Effector memory CD4-positive, alpha-beta T cell (primary cell): ENCODE measurements around the gene CD37.
A peak's percentile ranks its signal among the peaks of the same experiment; 100 is the strongest.
"Not testable (repeated sequence)": the region's sequence is repeated elsewhere in the genome, so short reads cannot be mapped to it uniquely, and the experiment has no call there.

Experiments used
- DNase-seq, 3 donors: peaks; one replicate each; pipeline ENCODE4 v3.0.0-alpha.2; 2020
- H3K27ac ChIP-seq: 2 replicates; pipeline ENCODE4 v1.7.0; 2013; ENCODE audit warnings: mild to moderate bottlenecking, low read length, moderate library complexity; ENCODE audit not compliant: insufficient read depth, poor library complexity, severe bottlenecking
- H3K27me3 ChIP-seq: replicated peaks from 2 replicates; pipeline ENCODE4 v1.7.0; 2013; ENCODE audit warnings: mild to moderate bottlenecking, low read length; ENCODE audit not compliant: insufficient read depth, control insufficient read depth, poor library complexity, severe bottlenecking
- H3K36me3 ChIP-seq: 2 replicates; pipeline ENCODE4 v1.7.0; 2013; ENCODE audit warnings: mild to moderate bottlenecking, low read length, moderate library complexity; ENCODE audit not compliant: control insufficient read depth, insufficient read depth
- H3K4me1 ChIP-seq: 2 replicates; pipeline ENCODE4 v1.7.0; 2013; ENCODE audit warnings: low read length, mild to moderate bottlenecking; ENCODE audit not compliant: control insufficient read depth, insufficient read depth, poor library complexity, severe bottlenecking
- H3K4me3 ChIP-seq: 2 replicates; pipeline ENCODE4 v1.7.0; 2013; ENCODE audit warnings: low read length, low read depth, mild to moderate bottlenecking; ENCODE audit not compliant: insufficient read depth, poor library complexity, severe bottlenecking
- H3K9me3 ChIP-seq: 2 replicates; pipeline ENCODE4 v1.7.0; 2013; ENCODE audit warnings: mild to moderate bottlenecking, low read length, moderate library complexity; ENCODE audit not compliant: control insufficient read depth
- total RNA-seq, 3 donors: gene quantifications; one replicate each; lab custom pipeline; 2026; lab: John Stamatoyannopoulos, UW

The CD37 gene, protein sequence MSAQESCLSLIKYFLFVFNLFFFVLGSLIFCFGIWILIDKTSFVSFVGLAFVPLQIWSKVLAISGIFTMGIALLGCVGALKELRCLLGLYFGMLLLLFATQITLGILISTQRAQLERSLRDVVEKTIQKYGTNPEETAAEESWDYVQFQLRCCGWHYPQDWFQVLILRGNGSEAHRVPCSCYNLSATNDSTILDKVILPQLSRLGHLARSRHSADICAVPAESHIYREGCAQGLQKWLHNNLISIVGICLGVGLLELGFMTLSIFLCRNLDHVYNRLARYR
- total RNA-seq = 110 to 146 (median 129) reads per million in 3 donors

DNA sequence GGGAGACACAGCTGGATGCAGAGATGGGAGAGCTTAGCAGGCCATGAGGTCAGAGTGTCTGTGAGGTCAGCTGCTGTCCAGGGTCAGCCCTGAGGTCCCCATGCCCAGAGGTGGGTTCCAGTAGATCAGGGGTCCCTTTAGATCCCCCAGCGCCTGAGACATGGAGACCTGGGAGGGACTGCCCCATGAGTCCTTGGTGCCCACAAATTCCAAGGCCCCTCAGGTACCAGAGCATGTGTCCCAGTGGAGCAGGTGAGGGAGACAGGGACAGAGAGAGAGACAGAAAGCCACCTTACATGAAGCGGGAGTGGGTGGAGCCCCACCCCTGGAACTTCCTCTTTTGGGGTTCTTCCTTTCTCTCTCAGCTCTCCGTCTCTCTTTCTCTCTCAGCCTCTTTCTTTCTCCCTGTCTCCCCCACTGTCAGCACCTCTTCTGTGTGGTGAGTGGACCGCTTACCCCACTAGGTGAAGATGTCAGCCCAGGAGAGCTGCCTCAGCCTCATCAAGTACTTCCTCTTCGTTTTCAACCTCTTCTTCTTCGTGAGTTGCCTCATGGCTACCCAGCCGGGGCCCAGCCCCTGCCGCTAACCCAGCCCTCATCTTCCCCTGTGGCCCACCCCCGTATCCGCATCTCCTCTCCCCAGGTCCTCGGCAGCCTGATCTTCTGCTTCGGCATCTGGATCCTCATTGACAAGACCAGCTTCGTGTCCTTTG, at the start of gene CD37:
TSS of gene CD37 (plus strand) at position 336 of the 713 bp plus-strand sequence. CDS start at position 471, 135 bp downstream.
- Histone ChIP-seq H3K4me1 (peaks cover 43% of the 10 kb centered on the region), H3K27ac (peak within 1 kb of the TSS; percentile 75), H3K4me3 (peak within 1 kb of the TSS; percentile 63), H3K9me3 (no peaks in the 10 kb centered on the region), H3K27me3 (no peaks in the 10 kb centered on the region), H3K36me3 (peaks cover 28% of the 10 kb centered on the region)
- peak in 2 of 3 donors; percentile 19 to 33 for DNase-seq

DNA sequence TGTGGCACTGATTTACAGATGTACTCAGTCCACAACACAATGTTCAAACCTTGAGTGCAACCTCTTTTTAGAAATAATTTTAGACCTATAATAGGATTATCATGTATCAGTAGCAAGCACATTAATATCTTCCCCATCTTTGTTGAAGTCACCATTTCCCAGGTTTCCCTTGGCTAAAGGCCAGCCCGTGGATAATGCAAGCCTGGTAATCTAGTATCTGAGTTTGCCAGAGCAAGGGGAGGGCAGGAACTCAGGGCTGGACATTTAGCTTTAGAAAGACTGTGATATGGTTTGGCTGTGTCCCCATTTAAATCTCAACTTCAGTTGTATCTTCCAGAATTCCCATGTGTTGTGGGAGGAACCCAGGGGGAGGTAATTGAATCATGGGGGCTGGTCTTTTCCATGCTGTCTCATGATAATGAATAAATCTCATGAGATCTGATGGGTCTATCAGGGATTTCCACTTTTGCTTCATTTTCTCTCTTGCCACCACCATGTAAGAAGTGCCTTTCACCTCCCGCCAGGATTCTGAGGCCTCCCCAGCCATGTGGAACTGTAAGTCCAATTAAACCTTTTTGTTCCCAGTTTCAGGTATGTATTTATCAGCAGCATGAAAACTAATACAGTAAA, 48.0 kb upstream of the CD37 start:
- H3K4me3 ChIP-seq = no peak overlapping the region
- no peak for DNase-seq

DNA sequence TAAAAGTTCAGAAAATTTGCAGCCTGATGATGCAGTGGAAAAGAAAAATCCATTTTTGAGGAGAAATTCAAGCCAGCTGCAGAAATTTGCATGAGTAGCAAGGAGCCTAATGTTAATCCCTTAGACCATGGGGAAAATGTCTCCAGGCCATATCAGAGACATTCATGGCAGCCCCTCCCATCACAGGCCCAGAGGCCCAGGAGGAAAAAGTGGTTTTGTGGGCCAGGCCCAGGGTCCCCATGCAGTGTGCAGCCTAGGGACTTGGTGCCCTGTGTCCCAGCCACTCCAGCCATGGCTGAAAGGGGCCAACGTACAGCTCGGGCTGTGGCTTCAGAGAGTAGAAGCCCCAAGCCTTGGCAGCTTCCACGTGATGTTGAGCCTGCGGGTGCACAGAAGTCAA, 47.0 kb upstream of the CD37 start:
- H3K27ac ChIP-seq, H3K4me1 ChIP-seq, H3K36me3 ChIP-seq, H3K4me3 ChIP-seq, DNase-seq, H3K27me3 ChIP-seq, H3K9me3 ChIP-seq: not testable (repeated sequence)

More for the DNA sequence above, 48.0 kb upstream of the CD37 start:
- H3K4me1 ChIP-seq = no peaks in the 10 kb centered on the region
- H3K27me3 ChIP-seq = no peaks in the 10 kb centered on the region
- no peaks in the 10 kb centered on the region for H3K36me3 ChIP-seq
- no peak overlapping the region for H3K27ac ChIP-seq
- H3K9me3 ChIP-seq = no peaks in the 10 kb centered on the region

DNA sequence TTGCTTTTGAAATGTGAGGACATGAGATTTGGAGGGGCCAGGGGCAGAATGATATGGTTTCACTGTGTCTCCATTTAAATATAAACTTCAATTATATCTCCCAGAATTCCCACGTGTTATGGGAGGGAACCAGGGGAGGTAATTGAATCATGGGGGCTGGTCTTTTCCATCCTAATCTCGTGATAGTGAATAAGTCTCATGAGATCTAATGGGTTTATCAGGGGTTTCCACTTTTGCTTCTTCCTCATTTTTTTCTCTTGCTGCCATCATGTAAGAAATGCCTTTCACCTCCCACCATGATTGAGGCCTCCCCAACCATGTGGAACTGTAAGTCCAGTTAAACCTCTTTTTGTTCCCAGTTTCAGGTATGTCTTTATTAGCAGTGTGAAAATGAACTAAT, 45.9 kb upstream of the CD37 start:
- H3K4me1 ChIP-seq, H3K36me3 ChIP-seq, H3K27ac ChIP-seq, H3K4me3 ChIP-seq, DNase-seq, H3K9me3 ChIP-seq, H3K27me3 ChIP-seq: not testable (repeated sequence)

DNA sequence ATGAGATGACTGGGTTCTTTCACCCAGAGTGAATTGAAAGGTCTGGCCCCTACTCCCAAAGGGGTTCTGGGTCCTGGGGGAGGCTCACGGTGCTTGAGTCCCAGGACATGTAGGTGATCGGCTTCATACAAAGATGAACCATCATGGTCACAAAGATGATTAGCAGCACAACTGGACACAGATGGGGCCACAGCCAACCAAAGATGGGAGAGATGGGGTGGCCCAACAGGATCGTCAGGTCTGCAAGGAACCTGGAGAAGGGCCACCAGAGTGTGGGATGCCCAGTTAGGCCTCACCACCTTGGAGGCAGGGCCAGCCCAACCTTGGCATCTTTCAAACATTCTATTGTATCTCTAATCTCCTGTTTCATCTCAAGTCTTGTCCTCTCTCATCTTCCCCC, 44.7 kb upstream of the CD37 start:
- Histone ChIP-seq H3K4me1 (no peaks in the 10 kb centered on the region), H3K27ac (no peak overlapping the region), H3K36me3 (no peaks in the 10 kb centered on the region), H3K9me3 (no peaks in the 10 kb centered on the region), H3K27me3 (no peaks in the 10 kb centered on the region), H3K4me3 (no peak overlapping the region)
- no peak for DNase-seq

DNA sequence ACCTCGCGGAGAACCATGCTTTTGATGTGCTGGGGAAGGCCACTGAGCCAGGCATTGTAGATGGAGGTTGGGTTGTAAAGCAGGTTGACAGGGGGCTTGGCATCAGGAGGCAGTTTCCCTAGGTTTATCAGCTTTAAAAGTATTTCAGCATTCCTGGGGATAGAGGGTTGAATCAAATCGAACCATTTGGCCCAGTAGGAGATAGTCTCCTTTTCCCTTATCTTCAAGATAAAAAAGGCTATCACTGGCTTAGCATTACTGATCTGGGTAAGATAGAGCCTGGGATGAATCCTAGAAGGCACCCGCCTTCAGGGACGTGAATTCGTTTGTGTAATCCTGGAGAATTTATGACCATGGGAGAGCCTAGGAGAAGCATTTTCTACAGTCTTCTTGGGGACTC, 40.8 kb upstream of the CD37 start:
- Histone ChIP-seq H3K27me3 (no peaks in the 10 kb centered on the region), H3K27ac (no peak overlapping the region), H3K36me3 (no peaks in the 10 kb centered on the region), H3K9me3 (no peaks in the 10 kb centered on the region), H3K4me1 (no peaks in the 10 kb centered on the region), H3K4me3 (no peak overlapping the region)
- DNase-seq = no peak

DNA sequence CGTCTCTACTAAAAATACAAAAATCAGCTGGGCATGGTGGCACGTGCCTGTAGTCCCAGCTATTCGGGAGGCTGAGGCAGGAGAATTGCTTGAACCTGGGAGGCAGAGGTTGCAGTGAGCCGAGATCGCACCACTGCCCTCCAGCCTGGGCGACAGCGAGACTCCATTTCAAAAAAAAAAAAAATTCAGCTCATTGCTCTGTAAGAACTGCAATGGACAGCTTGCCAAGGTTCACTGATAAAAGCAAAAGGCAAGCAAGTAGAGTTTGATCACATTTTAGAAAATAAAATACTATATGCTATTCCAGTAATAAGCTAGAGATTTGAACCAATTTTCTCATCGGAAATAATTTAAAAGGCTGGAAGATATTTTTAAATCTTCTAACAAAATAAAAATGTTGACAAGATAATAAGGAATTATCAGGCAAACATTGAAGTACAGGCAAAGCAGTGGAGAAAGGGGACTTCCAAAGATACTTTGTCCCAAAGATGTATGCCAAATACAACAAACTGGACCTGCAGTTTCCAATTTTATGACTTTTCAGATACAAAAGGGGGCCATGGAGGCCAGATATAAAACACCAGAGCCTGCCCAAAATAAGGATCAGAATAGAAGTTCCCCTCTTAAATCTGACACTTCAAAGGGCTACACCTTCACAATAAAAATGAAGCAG, 39.9 kb upstream of the CD37 start:
- Histone ChIP-seq H3K36me3 (no peaks in the 10 kb centered on the region), H3K4me1 (no peaks in the 10 kb centered on the region), H3K27ac (no peak overlapping the region), H3K27me3 (no peaks in the 10 kb centered on the region), H3K9me3 (no peaks in the 10 kb centered on the region), H3K4me3 (no peak overlapping the region)
- DNase-seq = no peak

DNA sequence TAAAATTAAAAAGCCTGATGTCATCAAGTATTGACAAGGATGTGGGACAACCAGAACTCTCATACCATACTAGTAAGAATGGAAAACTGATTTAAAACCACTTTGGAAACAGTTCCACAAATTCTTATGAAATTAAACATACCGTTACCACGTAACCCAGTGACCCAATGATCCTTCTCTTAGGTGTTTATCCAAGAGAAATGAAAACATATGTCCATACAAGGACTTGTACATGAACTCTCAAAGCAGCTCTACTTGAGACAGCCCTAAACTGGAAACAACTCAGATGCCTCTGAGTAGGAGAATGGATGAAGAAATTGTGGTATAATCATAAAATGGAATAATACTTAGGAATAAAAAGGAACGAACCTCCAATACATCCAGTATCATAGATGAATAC, 37.8 kb upstream of the CD37 start:
- Histone ChIP-seq H3K36me3 (no peaks in the 10 kb centered on the region), H3K4me3 (no peak overlapping the region), H3K27ac (no peak overlapping the region), H3K9me3 (no peaks in the 10 kb centered on the region), H3K4me1 (no peaks in the 10 kb centered on the region), H3K27me3 (no peaks in the 10 kb centered on the region)
- no peak for DNase-seq

DNA sequence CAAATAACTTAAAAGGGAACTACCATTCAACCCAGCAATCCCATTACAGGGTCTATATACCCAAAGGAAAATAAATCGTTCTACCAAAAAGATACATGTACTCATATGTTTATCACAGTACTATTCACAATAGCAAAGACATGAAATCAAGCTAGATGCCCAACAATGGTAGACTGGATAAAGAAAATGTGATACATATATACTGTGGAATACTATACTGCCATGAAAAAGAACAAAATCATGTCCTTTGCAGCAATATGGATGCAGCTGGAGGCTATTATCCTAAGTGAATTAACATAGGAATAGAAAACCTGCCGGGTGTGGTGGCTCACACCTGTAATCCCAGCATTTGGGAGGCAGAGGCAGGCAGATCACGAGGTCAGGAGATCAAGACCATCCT, 36.6 kb upstream of the CD37 start:
- H3K36me3 ChIP-seq, H3K4me3 ChIP-seq, H3K9me3 ChIP-seq, H3K4me1 ChIP-seq, DNase-seq, H3K27ac ChIP-seq, H3K27me3 ChIP-seq: not testable (repeated sequence)
